ENCODE results near the gene ZDHHC14.
A peak's percentile ranks its signal among the peaks of the same experiment; 100 is the strongest.

Gene ZDHHC14

GRCh38 chr6:157607317-157608109 lies 226.5 kb downstream of the ZDHHC14 start:
- DNase-seq = no peak

GRCh38 chr6:157608221-157609075 lies 227.5 kb downstream of the ZDHHC14 start:
- DNase-seq = no peak

GRCh38 chr6:157609117-157609516 lies 228.1 kb downstream of the ZDHHC14 start:
- no peak for DNase-seq

- no peak for DNase-seq
These were observed 228.6 kb downstream of the ZDHHC14 start for GRCh38 chr6:157609556-157609955.

- no peak for DNase-seq
These were observed 229.5 kb downstream of the ZDHHC14 start for GRCh38 chr6:157610451-157610999.

GRCh38 chr6:157611406-157611805 lies 230.4 kb downstream of the ZDHHC14 start:
- no peak for DNase-seq

GRCh38 chr6:157613011-157613522 lies 232.1 kb downstream of the ZDHHC14 start:
- DNase-seq = no peak

- DNase-seq = no peak
These were observed 233.1 kb downstream of the ZDHHC14 start for GRCh38 chr6:157614026-157614568.

GRCh38 chr6:157615420-157615769 lies 234.4 kb downstream of the ZDHHC14 start:
- DNase-seq = no peak

- DNase-seq = no peak
These were observed 235.0 kb downstream of the ZDHHC14 start for GRCh38 chr6:157615951-157616350.

- DNase-seq = no peak
These were observed 240.0 kb downstream of the ZDHHC14 start for GRCh38 chr6:157620944-157621343.

- DNase-seq = no peak
These were observed 240.4 kb downstream of the ZDHHC14 start for GRCh38 chr6:157621406-157621805.

- DNase-seq = no peak
These were observed 241.4 kb downstream of the ZDHHC14 start for GRCh38 chr6:157622427-157622826.

GRCh38 chr6:157625111-157625510 lies 244.1 kb downstream of the ZDHHC14 start:
- no peak for DNase-seq

GRCh38 chr6:157625764-157626163 lies 244.8 kb downstream of the ZDHHC14 start:
- no peak for DNase-seq

GRCh38 chr6:157627195-157627966 lies 246.4 kb downstream of the ZDHHC14 start:
- DNase-seq = no peak

- DNase-seq = no peak
These were observed 247.5 kb downstream of the ZDHHC14 start for GRCh38 chr6:157628463-157628862.

GRCh38 chr6:157629220-157629619 lies 248.2 kb downstream of the ZDHHC14 start:
- DNase-seq = peak; percentile 31

- no peak for DNase-seq
These were observed 249.6 kb downstream of the ZDHHC14 start for GRCh38 chr6:157630463-157631080.

- DNase-seq = no peak
These were observed 250.4 kb downstream of the ZDHHC14 start for GRCh38 chr6:157631412-157631811.

- no peak for DNase-seq
These were observed 251.0 kb downstream of the ZDHHC14 start for GRCh38 chr6:157631838-157632614.
